Mammary epithelial cell (primary cell): ENCODE results near the gene PPARA.

ENCODE experiments used
- EZH2 ChIP-seq: IDR thresholded peaks from 2 replicates; pipeline ENCODE4 v1.6.1; 2012; ENCODE audit warnings: low read length, inconsistent platforms, borderline replicate concordance
- TF ChIP-seq, protein P1 (sequence below), 2 donors: IDR thresholded peaks in 1 of 2; conservative IDR thresholded peaks in 1 of 2; 2 replicates each; pipeline ENCODE4 v1.5.1; 2011 to 2012; ENCODE audit warnings: inconsistent platforms in 2 of 2, low read length in 2 of 2, mild to moderate bottlenecking in 2 of 2, control low read depth in 1 of 2, low read depth in 1 of 2; ENCODE audit not compliant: insufficient read depth in 1 of 2; ENCODE audit errors: extremely low read depth in 1 of 2

DNA sequence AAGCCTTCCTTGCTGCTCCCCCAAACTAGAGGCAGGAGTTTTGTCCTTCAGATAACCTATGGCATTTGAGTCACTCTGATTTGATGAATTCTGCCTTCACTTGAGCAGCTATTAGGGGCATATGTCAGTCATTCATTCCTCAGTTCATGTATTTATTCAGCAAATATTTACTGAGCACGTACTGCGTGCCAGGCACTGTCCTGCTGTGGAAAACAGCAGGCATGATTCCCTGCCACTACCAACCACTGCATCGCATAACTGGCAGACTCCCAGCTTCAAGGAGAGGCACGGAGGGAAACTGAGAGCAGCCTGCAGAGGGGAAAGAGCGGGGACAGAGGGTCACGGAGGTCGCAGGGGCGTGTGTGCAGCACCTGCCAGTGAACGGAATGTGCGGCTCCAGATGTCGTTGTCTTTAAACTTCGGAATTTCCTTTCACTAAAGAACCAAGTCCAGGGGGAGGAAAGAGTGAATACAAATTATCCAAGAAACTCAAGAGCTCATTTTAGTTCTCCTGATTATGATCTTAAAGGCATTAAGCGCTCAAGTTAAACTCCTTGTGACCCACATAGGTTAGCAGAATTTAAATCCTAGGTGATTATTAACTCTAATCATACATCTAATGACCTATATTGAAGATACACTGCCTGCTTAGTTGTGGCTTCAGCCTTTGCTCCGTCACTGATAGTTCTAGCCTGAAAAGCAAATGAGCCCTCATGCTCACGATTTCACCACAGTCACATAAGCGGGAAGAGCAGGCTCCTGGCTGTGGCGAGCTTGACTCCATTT, 12.6 kb downstream of the PPARA start:
- TF ChIP-seq, protein P1, sequence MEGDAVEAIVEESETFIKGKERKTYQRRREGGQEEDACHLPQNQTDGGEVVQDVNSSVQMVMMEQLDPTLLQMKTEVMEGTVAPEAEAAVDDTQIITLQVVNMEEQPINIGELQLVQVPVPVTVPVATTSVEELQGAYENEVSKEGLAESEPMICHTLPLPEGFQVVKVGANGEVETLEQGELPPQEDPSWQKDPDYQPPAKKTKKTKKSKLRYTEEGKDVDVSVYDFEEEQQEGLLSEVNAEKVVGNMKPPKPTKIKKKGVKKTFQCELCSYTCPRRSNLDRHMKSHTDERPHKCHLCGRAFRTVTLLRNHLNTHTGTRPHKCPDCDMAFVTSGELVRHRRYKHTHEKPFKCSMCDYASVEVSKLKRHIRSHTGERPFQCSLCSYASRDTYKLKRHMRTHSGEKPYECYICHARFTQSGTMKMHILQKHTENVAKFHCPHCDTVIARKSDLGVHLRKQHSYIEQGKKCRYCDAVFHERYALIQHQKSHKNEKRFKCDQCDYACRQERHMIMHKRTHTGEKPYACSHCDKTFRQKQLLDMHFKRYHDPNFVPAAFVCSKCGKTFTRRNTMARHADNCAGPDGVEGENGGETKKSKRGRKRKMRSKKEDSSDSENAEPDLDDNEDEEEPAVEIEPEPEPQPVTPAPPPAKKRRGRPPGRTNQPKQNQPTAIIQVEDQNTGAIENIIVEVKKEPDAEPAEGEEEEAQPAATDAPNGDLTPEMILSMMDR (conservative IDR thresholded peaks at IDR 0.05 in 1 of 2, IDR thresholded peaks at IDR 0.05 in 1 of 2; ENCODE audit: extremely low read depth in 1 of 2, insufficient read depth in 1 of 2, low read depth in 1 of 2, low read length in 2 of 2) = no peak
- no peak for TF ChIP-seq EZH2
